Fibroblast of skin of right biceps (primary cell): ENCODE results near the gene CNEP1R1.

Source experiments
- DNase-seq: peaks from one replicate; pipeline ENCODE4 v3.0.0-alpha.2; 2013

CNEP1R1 gene

GRCh38 chr16:50021544-50021943 is 3.5 kb upstream of the CNEP1R1 start:
- peak; percentile 3 for DNase-seq

- no peak for DNase-seq
Measured at GRCh38 chr16:50023641-50024040, 1.4 kb upstream of the CNEP1R1 start.

GRCh38 chr16:50024207-50024606 is 818 bp upstream of the CNEP1R1 start:
- no peak for DNase-seq

DNA sequence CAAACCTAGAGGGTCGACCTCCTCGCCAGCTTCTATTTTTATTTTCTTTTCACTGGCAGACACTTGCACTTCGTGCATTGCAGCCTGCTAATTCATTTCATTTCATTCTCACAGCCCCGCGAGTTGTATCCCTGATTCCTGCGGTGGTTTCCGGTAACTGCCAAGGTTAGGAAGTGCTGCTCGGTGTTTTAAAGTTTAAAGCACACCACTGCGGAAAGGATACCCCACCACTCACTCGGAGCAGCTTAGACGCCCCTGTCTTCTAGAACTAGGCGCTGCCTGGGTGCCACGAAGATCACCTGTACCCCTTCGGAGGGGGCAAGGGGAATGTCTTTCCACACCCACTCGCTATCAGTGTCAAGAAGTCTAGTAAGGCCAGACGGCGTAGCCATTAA is 509 bp downstream of the CNEP1R1 start:
- peak; percentile 4 for DNase-seq

GRCh38 chr16:50027829-50028228 is 2.8 kb downstream of the CNEP1R1 start:
- no peak for DNase-seq

DNA sequence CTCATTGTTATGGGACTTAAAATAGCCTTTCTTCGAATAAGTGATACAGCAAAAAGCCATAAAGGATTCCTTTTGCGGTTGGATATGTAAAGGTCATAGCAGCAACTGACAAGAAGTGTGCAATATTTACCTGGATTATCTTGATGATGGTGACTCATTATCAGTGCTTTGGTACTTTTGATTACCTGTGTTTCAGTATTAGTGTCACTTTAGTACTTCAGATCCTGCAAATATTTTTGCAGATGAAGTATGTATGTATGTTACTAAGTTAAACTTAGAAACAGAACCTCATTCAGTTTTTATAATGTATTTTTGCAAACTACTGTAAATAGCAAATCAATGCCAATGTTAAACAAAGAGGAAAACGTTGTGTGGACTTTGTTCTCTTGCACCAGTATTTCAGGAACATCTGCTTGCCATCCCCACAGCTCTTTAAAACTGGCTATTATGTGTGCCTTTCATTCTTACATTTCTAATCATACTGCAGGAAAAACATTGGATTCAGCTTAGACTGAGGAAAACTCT is 10.5 kb downstream of the CNEP1R1 start:
- no peak for DNase-seq

DNA sequence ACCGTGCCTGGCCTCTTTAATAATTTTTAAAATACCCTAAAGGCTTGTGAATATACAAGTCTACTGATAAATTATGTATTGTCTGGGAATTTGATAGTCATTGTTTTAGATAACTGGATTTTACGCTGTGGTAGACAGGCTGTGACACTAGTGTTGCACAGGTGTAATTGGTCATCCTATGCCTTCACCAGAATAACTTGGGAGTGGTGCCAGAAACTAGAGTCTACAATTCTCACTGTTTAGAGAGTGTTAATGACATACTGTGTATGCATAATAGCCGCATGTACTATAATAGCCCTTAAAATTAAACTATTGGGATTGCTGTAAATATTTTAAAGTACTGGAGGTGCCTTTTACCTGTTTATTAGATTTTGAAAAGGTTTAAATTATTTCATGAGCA is 11.4 kb downstream of the CNEP1R1 start:
- no peak for DNase-seq

DNA sequence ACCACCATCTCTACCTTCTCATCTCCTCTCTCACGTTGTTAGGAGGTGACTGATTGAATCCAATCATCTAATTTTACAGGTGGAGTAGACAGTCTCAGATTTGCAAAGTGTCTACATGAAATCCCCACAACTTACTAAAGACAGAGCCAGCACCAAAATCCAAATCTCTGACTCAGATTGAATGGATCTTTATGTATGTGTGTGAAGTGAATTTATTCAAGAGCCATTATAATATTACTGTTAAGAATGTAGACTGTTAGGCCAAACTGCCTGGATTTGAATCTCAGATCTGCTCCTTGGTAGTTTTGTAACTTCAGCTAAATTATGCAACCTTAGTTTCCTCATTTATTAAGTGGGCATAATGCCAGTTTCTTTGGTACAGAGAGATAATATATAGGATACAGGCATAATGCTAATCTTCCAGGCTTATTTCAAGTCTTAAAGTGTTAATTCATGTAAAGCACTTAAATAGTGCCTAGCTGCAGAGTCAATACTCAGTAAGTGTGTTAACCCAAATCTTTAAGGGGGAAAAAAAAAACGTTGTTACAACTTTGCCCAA is 12.7 kb downstream of the CNEP1R1 start:
- DNase-seq: no peak

DNA sequence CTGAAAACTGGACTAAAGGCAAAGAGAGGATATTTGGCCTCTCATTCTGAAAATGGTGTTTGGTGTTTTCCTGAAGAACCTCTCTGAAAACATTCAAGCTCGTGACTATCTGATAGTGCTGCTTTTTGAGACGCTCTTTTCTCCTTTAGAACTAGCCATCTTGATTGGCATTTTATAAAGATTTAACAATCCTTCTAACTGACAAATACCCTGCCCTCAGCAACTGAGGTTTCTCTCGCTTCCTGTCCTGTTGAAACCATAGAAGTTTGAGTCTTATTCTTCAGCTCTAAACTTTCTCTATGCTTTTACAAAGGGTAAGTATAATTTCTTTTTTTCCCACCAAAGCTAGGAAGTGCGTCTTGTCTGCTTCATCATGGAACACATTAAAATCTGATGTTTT is 13.3 kb downstream of the CNEP1R1 start:
- no peak for DNase-seq

GRCh38 chr16:50038756-50039529 is 13.9 kb downstream of the CNEP1R1 start:
- no peak for DNase-seq

- no peak for DNase-seq
Measured at GRCh38 chr16:50040018-50040417, 15.0 kb downstream of the CNEP1R1 start.

GRCh38 chr16:50040710-50041109 is 15.7 kb downstream of the CNEP1R1 start:
- no peak for DNase-seq

DNA sequence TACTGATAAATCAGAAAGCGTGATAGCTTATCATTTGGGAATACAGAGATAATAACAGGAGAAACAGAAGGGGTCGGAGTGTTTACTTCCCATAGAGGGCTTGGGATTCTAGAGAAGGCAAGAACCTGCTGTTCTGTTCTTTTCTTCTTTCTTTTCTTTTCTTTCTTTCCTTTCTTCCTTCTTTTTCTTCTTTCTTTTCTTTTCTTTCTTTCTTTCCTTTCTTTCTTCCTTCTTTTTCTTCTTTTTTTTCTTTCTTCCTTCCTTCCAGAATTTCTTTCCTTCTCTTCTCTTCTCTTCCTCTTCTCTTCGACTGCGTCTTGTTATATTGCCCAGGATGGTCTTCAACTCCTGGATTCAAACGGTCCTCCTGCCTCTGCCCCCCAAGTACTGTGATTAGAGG is 18.3 kb downstream of the CNEP1R1 start:
- DNase-seq: no peak

DNA sequence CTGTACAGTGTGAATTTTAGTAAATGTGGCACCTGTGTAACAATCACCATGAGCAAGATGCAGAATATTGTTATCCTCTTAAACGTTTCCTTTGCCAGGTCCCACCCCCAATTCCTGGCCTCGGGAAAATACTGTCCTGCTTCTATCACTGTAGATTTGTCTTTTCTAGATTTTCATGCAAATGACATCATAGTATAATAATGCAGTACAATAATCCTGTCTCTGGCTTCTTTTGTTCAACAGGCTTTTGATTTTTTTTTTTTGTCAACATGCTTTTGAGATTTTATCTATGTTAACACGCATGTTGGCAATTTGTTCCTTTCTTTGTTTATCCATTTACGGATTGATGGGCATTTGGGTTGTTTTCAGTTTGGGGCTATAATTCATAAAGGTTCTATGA is 20.4 kb downstream of the CNEP1R1 start:
- no peak for DNase-seq

GRCh38 chr16:50046853-50047252 is 21.8 kb downstream of the CNEP1R1 start:
- no peak for DNase-seq

DNA sequence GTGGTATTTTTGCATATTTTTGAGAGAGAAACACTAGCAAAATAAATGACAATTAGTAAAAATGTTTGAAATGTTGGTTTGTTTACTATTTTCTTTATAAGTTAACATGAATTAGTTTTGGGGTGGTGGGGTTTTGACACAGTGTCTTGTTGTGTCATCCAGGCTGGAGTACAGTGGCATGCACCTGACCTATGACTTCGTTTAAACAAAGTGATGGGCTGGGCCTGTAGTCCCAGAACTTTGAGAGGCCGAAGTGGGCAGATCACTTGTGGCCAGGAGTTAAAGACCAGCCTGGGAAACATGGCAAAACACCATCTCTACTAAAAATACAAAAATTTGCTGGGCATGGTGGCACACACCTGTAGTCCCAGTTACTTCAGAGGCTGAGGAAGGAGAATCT is 22.8 kb downstream of the CNEP1R1 start:
- no peak for DNase-seq

DNA sequence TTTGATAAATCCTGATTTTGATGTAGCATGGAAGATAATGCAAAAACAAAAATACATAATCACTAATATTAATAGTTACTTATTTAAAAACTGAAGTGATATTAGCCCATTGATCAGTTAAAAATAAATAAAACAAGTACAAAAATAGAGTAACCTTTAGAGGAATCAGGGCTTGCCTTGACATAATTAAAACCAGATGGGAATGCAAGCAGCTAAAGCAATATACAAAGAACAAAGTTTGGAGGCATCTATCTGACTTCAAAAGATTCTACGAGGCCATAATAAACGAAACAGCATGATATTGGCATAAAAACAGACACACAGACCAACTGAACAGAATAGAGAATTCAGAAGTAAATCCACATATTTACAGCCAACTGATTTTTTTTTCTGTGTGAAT is 25.8 kb downstream of the CNEP1R1 start:
- peak; percentile 11 for DNase-seq

GRCh38 chr16:50056226-50056625 is 31.2 kb downstream of the CNEP1R1 start:
- no peak for DNase-seq

DNA sequence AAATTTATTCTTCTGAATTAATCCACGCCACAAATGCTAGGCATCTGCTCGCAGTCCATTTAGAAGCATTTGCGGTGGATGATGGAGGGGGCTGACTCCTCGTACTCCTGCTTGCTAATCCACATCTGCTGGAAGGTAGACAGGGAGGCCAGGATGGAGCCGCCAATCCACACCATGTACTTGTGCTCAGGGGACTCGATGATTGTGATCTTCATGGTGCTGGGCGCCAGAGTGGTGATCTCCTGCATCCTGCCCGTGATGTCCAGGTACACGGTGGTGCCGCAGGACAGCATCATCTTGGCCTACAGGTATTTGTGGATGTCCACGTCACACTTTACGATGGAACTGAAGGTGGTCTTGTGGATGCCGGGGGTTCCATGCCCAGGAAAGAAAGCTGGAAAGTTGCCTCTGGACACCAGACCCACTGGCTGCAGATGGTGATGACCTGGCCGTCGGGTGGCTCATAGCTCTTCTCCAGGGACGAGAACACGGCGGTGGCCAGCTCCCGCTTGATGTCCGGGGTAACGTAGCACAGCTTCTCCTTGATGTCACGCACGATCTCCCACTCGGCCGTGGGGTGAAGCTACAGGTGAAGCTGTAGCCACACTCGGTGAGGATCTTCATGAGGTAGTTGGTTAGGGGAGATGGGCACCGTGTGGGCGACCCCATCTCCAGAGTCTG is 33.2 kb downstream of the CNEP1R1 start:
- no peak for DNase-seq

GRCh38 chr16:50059111-50059510 is 34.1 kb downstream of the CNEP1R1 start:
- no peak for DNase-seq

DNA sequence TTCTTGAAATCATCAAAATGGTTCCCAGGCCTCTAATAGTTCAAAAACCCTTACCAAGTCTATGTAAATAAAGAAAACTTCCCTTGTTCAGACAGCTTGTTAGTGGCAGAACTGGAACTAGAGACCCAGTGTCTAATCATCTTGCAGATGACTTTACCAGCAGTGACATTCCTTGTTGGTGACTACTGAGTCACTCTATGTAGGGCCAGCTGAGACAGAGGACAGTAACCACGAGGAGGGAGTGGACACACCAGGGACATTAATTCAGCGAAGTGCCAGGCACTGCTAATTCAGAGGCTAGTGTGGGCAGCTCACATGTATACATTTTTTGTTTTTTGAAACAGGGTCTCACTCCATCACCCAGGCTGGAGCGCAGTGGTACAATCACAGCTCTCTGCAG is 34.6 kb downstream of the CNEP1R1 start:
- no peak for DNase-seq

DNA sequence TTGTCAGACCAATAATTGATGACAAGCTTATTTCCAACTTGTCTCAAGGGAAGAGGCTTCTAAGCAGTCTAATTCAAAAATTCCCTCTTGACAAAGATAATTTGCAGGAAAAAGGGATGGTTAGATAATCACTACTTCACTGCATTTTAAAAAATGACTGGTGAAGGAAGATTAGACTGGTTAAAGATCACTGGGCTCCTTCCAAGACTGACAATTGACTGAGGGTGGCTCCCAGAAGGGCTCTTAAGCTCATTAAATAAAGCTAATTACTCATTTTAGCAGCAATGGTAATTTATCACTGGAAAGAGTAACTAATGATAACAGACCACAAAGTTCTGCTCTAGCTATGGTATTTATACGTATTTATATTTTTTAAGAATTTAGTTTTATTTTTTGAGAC is 36.3 kb downstream of the CNEP1R1 start:
- no peak for DNase-seq

DNA sequence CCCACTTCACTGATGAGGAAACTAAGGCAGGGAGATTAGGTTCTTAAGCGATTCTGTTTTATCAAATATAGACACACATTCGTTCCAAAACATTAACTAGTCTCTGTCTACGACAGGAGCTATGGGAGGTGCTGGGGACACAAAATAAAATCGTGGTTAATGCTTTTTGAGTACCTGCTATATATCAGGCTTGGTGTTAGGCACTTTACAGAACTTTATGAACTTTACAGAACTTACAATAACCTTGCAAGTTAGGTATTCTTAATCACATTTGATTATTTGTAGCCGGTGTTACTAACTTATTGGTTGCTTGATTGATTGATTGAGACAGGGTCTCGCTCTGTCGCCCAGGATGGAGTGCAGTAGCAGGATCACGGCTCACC is 40.2 kb downstream of the CNEP1R1 start:
- DNase-seq: no peak
